Bronchial epithelial cell (primary cell): ENCODE data around the gene TREX2. TPM values are rescaled to one million over a fixed set of nuclear protein-coding genes. Genes with fewer than 3 reads are reported as not detected.

Experiments used
- DNase-seq: peaks from one replicate; pipeline ENCODE4 v3.0.0-alpha.2; 2010; ENCODE audit warnings: low read depth
- FAIRE-seq: peaks from 2 replicates; lab custom pipeline; 2011; peaks lifted over from hg19 to GRCh38; lab: Jason Lieb, UNC
- H3K27me3 ChIP-seq: 2 replicates; pipeline ENCODE4 v1.5.1; 2011; ENCODE audit warnings: low read length; ENCODE audit not compliant: control insufficient read depth, insufficient read depth
- H3K36me3 ChIP-seq: 2 replicates; pipeline ENCODE4 v1.5.1; 2011; ENCODE audit warnings: low read length; ENCODE audit not compliant: control insufficient read depth, insufficient read depth
- H3K4me3 ChIP-seq: 2 replicates; pipeline ENCODE4 v1.5.1; 2011; ENCODE audit warnings: mild to moderate bottlenecking, low read depth, low read length, control low read depth
- total RNA-seq: library from RNA; depleted of rRNA; stranded (reverse); fragments of >200 nt; gene quantifications from 2 replicates; pipeline ENCODE4 v1.2.1, GENCODE V29; 2014
- TF ChIP-seq, protein P1 (sequence below): IDR thresholded peaks from 2 replicates; pipeline ENCODE4 v1.5.1; 2011; ENCODE audit warnings: mild to moderate bottlenecking, moderate library complexity, low read length, control low read depth, inconsistent platforms; ENCODE audit not compliant: insufficient read depth, severe bottlenecking

TREX2 gene
- total RNA-seq, 1 donor from 2014 or later = 5.5 TPM

DNA sequence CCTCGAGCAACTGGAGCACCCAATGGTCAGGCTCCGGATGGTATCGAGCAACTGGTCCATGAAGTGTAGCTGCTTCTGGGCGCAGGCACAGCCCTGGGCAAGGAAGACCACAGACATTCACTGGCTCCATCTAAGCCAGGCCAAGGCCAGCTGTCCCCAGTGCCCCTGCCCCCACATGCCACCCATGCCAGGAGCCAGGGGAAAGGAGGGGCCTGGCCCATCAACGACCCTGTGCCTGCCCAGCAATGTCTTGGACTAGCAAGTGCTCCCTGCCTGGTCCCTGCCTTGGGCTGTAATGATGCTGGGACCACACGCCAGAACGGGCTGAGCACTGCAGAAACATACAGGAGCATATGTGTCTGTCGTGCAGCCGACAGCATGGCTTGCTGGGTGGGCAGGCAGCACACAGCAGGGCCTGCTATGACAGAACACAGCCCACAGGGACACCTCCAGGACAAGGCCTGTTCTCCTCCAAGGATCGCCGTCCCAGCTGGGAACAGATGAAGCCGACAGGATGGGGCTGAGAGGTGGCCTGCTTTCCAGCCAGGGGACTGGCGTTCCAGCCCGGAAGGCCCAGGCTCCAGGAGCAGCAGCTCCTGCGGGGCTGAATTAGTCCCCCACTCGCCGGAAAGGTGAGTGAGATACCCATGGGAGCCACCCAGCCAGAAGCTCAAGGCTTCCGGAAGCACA, 11.4 kb upstream of the TREX2 start:
- H3K27me3 ChIP-seq = no peaks in the 10 kb centered on the region
- no peaks in the 10 kb centered on the region for H3K36me3 ChIP-seq
- TF ChIP-seq, protein P1, sequence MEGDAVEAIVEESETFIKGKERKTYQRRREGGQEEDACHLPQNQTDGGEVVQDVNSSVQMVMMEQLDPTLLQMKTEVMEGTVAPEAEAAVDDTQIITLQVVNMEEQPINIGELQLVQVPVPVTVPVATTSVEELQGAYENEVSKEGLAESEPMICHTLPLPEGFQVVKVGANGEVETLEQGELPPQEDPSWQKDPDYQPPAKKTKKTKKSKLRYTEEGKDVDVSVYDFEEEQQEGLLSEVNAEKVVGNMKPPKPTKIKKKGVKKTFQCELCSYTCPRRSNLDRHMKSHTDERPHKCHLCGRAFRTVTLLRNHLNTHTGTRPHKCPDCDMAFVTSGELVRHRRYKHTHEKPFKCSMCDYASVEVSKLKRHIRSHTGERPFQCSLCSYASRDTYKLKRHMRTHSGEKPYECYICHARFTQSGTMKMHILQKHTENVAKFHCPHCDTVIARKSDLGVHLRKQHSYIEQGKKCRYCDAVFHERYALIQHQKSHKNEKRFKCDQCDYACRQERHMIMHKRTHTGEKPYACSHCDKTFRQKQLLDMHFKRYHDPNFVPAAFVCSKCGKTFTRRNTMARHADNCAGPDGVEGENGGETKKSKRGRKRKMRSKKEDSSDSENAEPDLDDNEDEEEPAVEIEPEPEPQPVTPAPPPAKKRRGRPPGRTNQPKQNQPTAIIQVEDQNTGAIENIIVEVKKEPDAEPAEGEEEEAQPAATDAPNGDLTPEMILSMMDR = no peak
- no peak overlapping the region for H3K4me3 ChIP-seq
- FAIRE-seq = no peak
- DNase-seq = no peak

DNA sequence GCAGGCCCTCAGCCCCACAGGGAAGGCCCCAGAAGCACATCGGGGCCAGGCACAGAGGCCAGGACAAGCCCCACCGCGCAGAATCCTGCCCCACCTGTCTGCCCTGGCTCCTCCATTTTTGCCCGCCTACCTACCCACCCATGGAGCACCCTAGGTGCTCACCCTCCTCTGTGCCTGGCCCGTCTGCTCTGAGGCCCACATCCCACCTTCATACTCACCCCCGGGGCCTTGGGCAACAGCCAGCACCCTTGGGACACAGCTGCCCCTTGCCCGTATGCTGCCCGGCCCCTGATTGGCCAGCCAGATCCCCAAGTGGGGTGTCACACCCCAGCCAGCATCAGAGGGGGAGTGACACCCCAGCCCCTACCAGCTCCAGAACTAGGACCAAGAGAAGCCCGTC, 10.8 kb upstream of the TREX2 start:
- FAIRE-seq (no peak), DNase-seq (no peak)
- Histone ChIP-seq H3K4me3 (no peak overlapping the region), H3K27me3 (no peaks in the 10 kb centered on the region), H3K36me3 (no peaks in the 10 kb centered on the region)
- TF ChIP-seq, protein P1 = no peak

- Histone ChIP-seq H3K4me3 (no peak overlapping the region), H3K27me3 (no peaks in the 10 kb centered on the region), H3K36me3 (no peaks in the 10 kb centered on the region)
- DNase-seq (no peak), FAIRE-seq (no peak)
- TF ChIP-seq, protein P1 = no peak
Observed at GRCh38 chrX:153456161-153456560, 10.3 kb upstream of the TREX2 start.

GRCh38 chrX:153455571-153455970, 9.7 kb upstream of the TREX2 start:
- TF ChIP-seq, protein P1 = no peak

GRCh38 chrX:153454901-153455550, 9.2 kb upstream of the TREX2 start:
- FAIRE-seq = no peak
- Histone ChIP-seq H3K4me3 (no peak overlapping the region), H3K36me3 (no peaks in the 10 kb centered on the region), H3K27me3 (no peaks in the 10 kb centered on the region)
- peak; percentile 69 for DNase-seq
- TF ChIP-seq, protein P1 = no peak

More at GRCh38 chrX:153455571-153455970, 9.7 kb upstream of the TREX2 start:
- Histone ChIP-seq H3K36me3 (no peaks in the 10 kb centered on the region), H3K4me3 (no peak overlapping the region), H3K27me3 (no peaks in the 10 kb centered on the region)
- no peak for FAIRE-seq
- DNase-seq = no peak

DNA sequence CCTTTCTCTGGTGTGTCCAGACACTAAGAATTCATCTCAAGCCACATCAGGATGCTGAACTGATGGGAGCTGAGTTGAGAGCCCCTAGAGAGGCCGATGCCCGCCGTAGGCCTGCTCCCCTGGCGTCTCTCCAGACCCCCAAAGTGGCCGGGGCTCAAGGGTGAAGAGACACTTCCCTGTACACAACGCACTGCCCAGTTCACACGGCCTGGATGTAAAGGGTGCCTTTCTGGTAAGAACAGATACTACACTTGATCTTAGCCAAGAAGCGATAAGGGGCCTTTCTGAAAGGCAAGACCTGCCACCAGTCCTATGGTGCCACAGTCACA, 5.1 kb upstream of the TREX2 start:
- DNase-seq (no peak), FAIRE-seq (no peak)
- TF ChIP-seq, protein P1 = no peak
- H3K4me3 ChIP-seq = no peak overlapping the region
- no peaks in the 10 kb centered on the region for H3K27me3 ChIP-seq
- no peaks in the 10 kb centered on the region for H3K36me3 ChIP-seq
